Naive thymus-derived CD4-positive, alpha-beta T cell (primary cell): ENCODE results near the gene FBXO22. TPM values are rescaled to one million over a fixed set of nuclear protein-coding genes. Genes with fewer than 3 reads are reported as not detected.
A peak's percentile ranks its signal among the peaks of the same experiment; 100 is the strongest.
"Not testable (repeated sequence)": the region's sequence is repeated elsewhere in the genome, so short reads cannot be mapped to it uniquely, and the experiment has no call there.

ENCODE experiments used
- ATAC-seq: fragments of 150-1000 bp; cut with Tn5 transposase; 2 replicates; pipeline ENCODE4 v1.10.0; 2021; ENCODE audit warnings: mild to moderate bottlenecking, moderate library complexity
- CTCF ChIA-PET: fragments of 350-600 bp; sonication (Branson Sonifier 250); formaldehyde crosslinking; loops from one replicate; lab custom pipeline; 2021; ENCODE audit warnings: antibody characterized with exemption; lab: Charles Lee
- POLR2A ChIA-PET: fragments of 350-600 bp; sonication (Branson Sonifier 250); formaldehyde crosslinking; loops from one replicate; lab custom pipeline; 2021; ENCODE audit warnings: antibody characterized with exemption, inconsistent platforms; lab: Charles Lee
- DNase-seq, 9 donors: peaks; one replicate each; pipeline versions ENCODE4 v3.0.0 to v3.0.0-alpha.2; 2020 to 2022; ENCODE audit warnings: mixed read lengths in 1 of 9
- H3K27ac ChIP-seq: one replicate; pipeline ENCODE4 v1.7.0; 2013; ENCODE audit warnings: mild to moderate bottlenecking, low read depth, low read length, moderate library complexity
- H3K27me3 ChIP-seq, 2 donors: one replicate each; pipeline ENCODE4 v1.7.0; 2013; ENCODE audit warnings: low read length in 2 of 2, mild to moderate bottlenecking in 2 of 2, moderate library complexity in 2 of 2; ENCODE audit not compliant: control insufficient read depth in 2 of 2, insufficient read depth in 2 of 2
- H3K36me3 ChIP-seq, 3 experiments: 1 replicate in 2 of 3; 2 replicates in 1 of 3; pipeline ENCODE4 v1.7.0; 2013; ENCODE audit warnings: low read length in 3 of 3, mild to moderate bottlenecking in 3 of 3, moderate library complexity in 1 of 3; ENCODE audit not compliant: insufficient read depth in 3 of 3, control insufficient read depth in 2 of 3
- H3K4me1 ChIP-seq, 2 donors: one replicate each; pipeline ENCODE4 v1.7.0; 2013; ENCODE audit warnings: low read length in 2 of 2, mild to moderate bottlenecking in 2 of 2, moderate library complexity in 1 of 2; ENCODE audit not compliant: control insufficient read depth in 2 of 2, insufficient read depth in 2 of 2
- H3K4me3 ChIP-seq: 2 replicates; pipeline ENCODE4 v1.7.0; 2013; ENCODE audit warnings: mild to moderate bottlenecking, low read length
- H3K9me3 ChIP-seq, 3 experiments: 1 replicate in 2 of 3; 2 replicates in 1 of 3; pipeline ENCODE4 v1.7.0; 2013; ENCODE audit warnings: low read length in 3 of 3; ENCODE audit not compliant: control insufficient read depth in 2 of 3
- H3K27ac Mint-ChIP-seq, 9 donors: one replicate each; pipeline ENCODE4 v1.8.0; 2020 to 2022; ENCODE audit warnings: mixed read lengths in 9 of 9, mild to moderate bottlenecking in 8 of 9, moderate library complexity in 5 of 9, inconsistent platforms in 2 of 9
- H3K27me3 Mint-ChIP-seq, 5 donors: one replicate each; pipeline ENCODE4 v1.8.0; 2021 to 2022; ENCODE audit warnings: mixed read lengths in 5 of 5, mild to moderate bottlenecking in 1 of 5
- H3K36me3 Mint-ChIP-seq, 5 donors: one replicate each; pipeline ENCODE4 v1.8.0; 2020 to 2022; ENCODE audit warnings: mixed read lengths in 5 of 5, mild to moderate bottlenecking in 3 of 5, inconsistent platforms in 1 of 5
- H3K4me1 Mint-ChIP-seq, 7 donors: one replicate each; pipeline ENCODE4 v1.8.0; 2020 to 2022; ENCODE audit warnings: mixed read lengths in 7 of 7, mild to moderate bottlenecking in 3 of 7, inconsistent platforms in 1 of 7
- H3K4me3 Mint-ChIP-seq, 10 donors: one replicate each; pipeline ENCODE4 v1.8.0; 2020 to 2022; ENCODE audit warnings: mild to moderate bottlenecking in 10 of 10, mixed read lengths in 10 of 10, moderate library complexity in 6 of 10, inconsistent platforms in 2 of 10
- H3K9me3 Mint-ChIP-seq, 11 donors: one replicate each; pipeline ENCODE4 v1.8.0; 2020 to 2022; ENCODE audit warnings: mixed read lengths in 11 of 11, mild to moderate bottlenecking in 4 of 11, inconsistent platforms in 1 of 11, moderate library complexity in 1 of 11
- intact Hi-C, 2 donors: fragments of 100-400 bp; cut with micrococcal nuclease; formaldehyde crosslinking; loops; one replicate each; pipeline ENCODE4 v1.15.1; 2023
- polyA plus RNA-seq, 2 donors: library from polyadenylated mRNA; unstranded; fragments of 300-500 nt; fragmentation: Illumina TruSeq; gene quantifications; one replicate each; pipeline ENCODE4 v1.2.3, GENCODE V29; 2021
- total RNA-seq, 6 experiments: library from RNA in 5 of 6; stranded (reverse) in 5 of 6; gene quantifications; 1 replicate in 5 of 6; 2 replicates in 1 of 6; pipeline ENCODE4 v1.2.3 and lab custom pipeline; 2021 to 2026

FBXO22 gene
- total and polyA plus RNA-seq, 7 experiments from 2014 or later = 9.7 to 34.5 (median 15.3) TPM

- Mint-ChIP-seq H3K27me3 (no peaks in the 10 kb centered on the region), H3K27ac (peak overlapping the region in 7 of 9 donors; percentile 58 to 88 (median 63)), H3K9me3 (peaks cover 0 to 3% (median 0%) of the 10 kb centered on the region in 11 donors), H3K4me3 (peak overlapping the region; percentile 79 to 99 (median 96)), H3K36me3 (peaks cover 11 to 26% (median 19%) of the 10 kb centered on the region in 5 donors), H3K4me1 (peaks cover 24 to 78% (median 59%) of the 10 kb centered on the region in 7 donors)
- no peak overlapping the region for H3K4me3 ChIP-seq
- POLR2A ChIA-PET = interaction anchor here (3.4 kb wide), 1 partner anchor 61 kb away, joined by 22 read pairs; the partner anchor contains the start of gene UBE2Q2
- CTCF ChIA-PET = no interaction called here
- DNase-seq (no peak), ATAC-seq (no peak)
- no peak overlapping the region for H3K27ac ChIP-seq
- H3K27me3 ChIP-seq = no peaks in the 10 kb centered on the region
- intact Hi-C loops = loop anchor here (10.0 kb wide), 3 partner anchors 260 to 1030 kb away; partner anchors contain the start of genes IMP3 (in 1 of the 2), RCN2 (in 1 of the 2), SIN3A (in 1 of the 2) and SNX33 (in 1 of the 2)
- H3K36me3 ChIP-seq = peaks cover 0 to 11% (median 0%) of the 10 kb centered on the region in 3 experiments
- H3K9me3 ChIP-seq = no peaks in the 10 kb centered on the region
- H3K4me1 ChIP-seq = peaks cover 0 to 12% of the 10 kb centered on the region in 2 donors
Observed at GRCh38 chr15:75905231-75905630, 1.6 kb downstream of the FBXO22 start.

- ATAC-seq, CTCF ChIA-PET, H3K9me3 ChIP-seq, H3K4me3 Mint-ChIP-seq, H3K27ac ChIP-seq, H3K27me3 ChIP-seq, H3K4me3 ChIP-seq, DNase-seq, intact Hi-C loops, H3K27me3 Mint-ChIP-seq, POLR2A ChIA-PET, H3K4me1 ChIP-seq: not testable (repeated sequence)
- H3K27ac Mint-ChIP-seq = peak overlapping the region in 1 of 9 donors; percentile 60
- peaks cover 0 to 20% (median 0%) of the 10 kb centered on the region in 3 experiments for H3K36me3 ChIP-seq
- H3K4me1 Mint-ChIP-seq = peaks cover 16 to 58% (median 53%) of the 10 kb centered on the region in 7 donors
- peaks cover 0 to 17% (median 2%) of the 10 kb centered on the region in 11 donors for H3K9me3 Mint-ChIP-seq
- peaks cover 38 to 58% (median 54%) of the 10 kb centered on the region in 5 donors for H3K36me3 Mint-ChIP-seq
Observed at GRCh38 chr15:75910355-75910754, 6.7 kb downstream of the FBXO22 start.

- peaks cover 18 to 52% (median 31%) of the 10 kb centered on the region in 5 donors for H3K36me3 Mint-ChIP-seq
- CTCF ChIA-PET = no interaction called here
- peaks cover 3 to 21% (median 11%) of the 10 kb centered on the region in 7 donors for H3K4me1 Mint-ChIP-seq
Observed at GRCh38 chr15:75916978-75917377, 13.3 kb downstream of the FBXO22 start.

GRCh38 chr15:75918135-75918534 is 14.5 kb downstream of the FBXO22 start:
- Histone ChIP-seq H3K4me3 (no peak overlapping the region), H3K27me3 (no peaks in the 10 kb centered on the region), H3K27ac (no peak overlapping the region), H3K9me3 (no peaks in the 10 kb centered on the region), H3K4me1 (no peaks in the 10 kb centered on the region), H3K36me3 (peaks cover 0 to 41% (median 7%) of the 10 kb centered on the region in 3 experiments)
- Mint-ChIP-seq H3K27ac (peak overlapping the region in 1 of 9 donors; percentile 71), H3K4me1 (peaks cover 3 to 20% (median 9%) of the 10 kb centered on the region in 7 donors), H3K4me3 (no peak overlapping the region), H3K36me3 (peaks cover 7 to 49% (median 23%) of the 10 kb centered on the region in 5 donors), H3K9me3 (no peaks in the 10 kb centered on the region), H3K27me3 (no peaks in the 10 kb centered on the region)
- intact Hi-C loops = no loop called here
- ATAC-seq = no peak
- ChIA-PET CTCF (interaction anchor here (0.6 to 0.9 kb wide), 2 partner anchors 180 to 1451 kb away, joined by 3 to 9 read pairs; no protein-coding TSS in a partner anchor), POLR2A (no interaction called here)
- no peak for DNase-seq

More at GRCh38 chr15:75916978-75917377, 13.3 kb downstream of the FBXO22 start:
- H3K27ac Mint-ChIP-seq = no peak overlapping the region
- Histone ChIP-seq H3K36me3 (peaks cover 0 to 36% (median 7%) of the 10 kb centered on the region in 3 experiments), H3K4me3 (no peak overlapping the region), H3K4me1 (no peaks in the 10 kb centered on the region), H3K27ac (no peak overlapping the region), H3K27me3 (no peaks in the 10 kb centered on the region), H3K9me3 (no peaks in the 10 kb centered on the region)
- intact Hi-C loops = no loop called here
- no peaks in the 10 kb centered on the region for H3K27me3 Mint-ChIP-seq
- DNase-seq (no peak), ATAC-seq (no peak)
- no peak overlapping the region for H3K4me3 Mint-ChIP-seq
- peaks cover 0 to 3% (median 0%) of the 10 kb centered on the region in 11 donors for H3K9me3 Mint-ChIP-seq
- POLR2A ChIA-PET = interaction anchor here (0.8 kb wide), 1 partner anchor 63 kb away, joined by 4 read pairs; no protein-coding TSS in a partner anchor

- intact Hi-C loops = loop anchor here (2.0 to 10.0 kb wide), 4 partner anchors 108 to 191 kb away; no protein-coding TSS in a partner anchor
- ChIA-PET CTCF (interaction anchor here (0.6 kb wide), 1 partner anchor 1773 kb away, joined by 3 read pairs; no protein-coding TSS in a partner anchor), POLR2A (interaction anchor here (1.3 kb wide), 1 partner anchor 16 kb away, joined by 3 read pairs; no protein-coding TSS in a partner anchor)
- Histone ChIP-seq H3K27ac (no peak overlapping the region), H3K9me3 (no peaks in the 10 kb centered on the region), H3K36me3 (peaks cover 0 to 29% (median 7%) of the 10 kb centered on the region in 3 experiments), H3K4me3 (no peak overlapping the region), H3K4me1 (no peaks in the 10 kb centered on the region), H3K27me3 (no peaks in the 10 kb centered on the region)
- no peak for DNase-seq
- no peaks in the 10 kb centered on the region for H3K9me3 Mint-ChIP-seq
- H3K4me1 Mint-ChIP-seq = peaks cover 12 to 26% (median 21%) of the 10 kb centered on the region in 7 donors
- H3K4me3 Mint-ChIP-seq = no peak overlapping the region
- H3K36me3 Mint-ChIP-seq = peaks cover 0 to 45% (median 19%) of the 10 kb centered on the region in 5 donors
- H3K27me3 Mint-ChIP-seq = no peaks in the 10 kb centered on the region
- no peak for ATAC-seq
- H3K27ac Mint-ChIP-seq = no peak overlapping the region
Observed at GRCh38 chr15:75920079-75920478, 16.4 kb downstream of the FBXO22 start.

GRCh38 chr15:75921732-75922703 is 18.3 kb downstream of the FBXO22 start:
- Histone ChIP-seq H3K4me3 (no peak overlapping the region), H3K27me3 (no peaks in the 10 kb centered on the region), H3K4me1 (no peaks in the 10 kb centered on the region), H3K36me3 (peaks cover 0 to 38% (median 7%) of the 10 kb centered on the region in 3 experiments), H3K27ac (no peak overlapping the region), H3K9me3 (no peaks in the 10 kb centered on the region)
- ATAC-seq (peak; percentile 36), DNase-seq (peak in 6 of 9 donors; percentile 7 to 49 (median 24))
- H3K4me1 Mint-ChIP-seq = peaks cover 21 to 38% (median 27%) of the 10 kb centered on the region in 7 donors
- peaks cover 9 to 58% (median 22%) of the 10 kb centered on the region in 5 donors for H3K36me3 Mint-ChIP-seq
- H3K9me3 Mint-ChIP-seq = no peaks in the 10 kb centered on the region
- intact Hi-C loops = loop anchor here (2.0 to 10.0 kb wide), 4 partner anchors 110 to 193 kb away; no protein-coding TSS in a partner anchor
- H3K4me3 Mint-ChIP-seq = no peak overlapping the region
- no peaks in the 10 kb centered on the region for H3K27me3 Mint-ChIP-seq
- POLR2A ChIA-PET = no interaction called here
- peak overlapping the region in 4 of 9 donors; percentile 7 to 23 (median 12) for H3K27ac Mint-ChIP-seq
- CTCF ChIA-PET = interaction anchor here (0.5 to 1.3 kb wide), 11 partner anchors 17 to 193 kb away, joined by 3 to 8 read pairs (median 5); no protein-coding TSS in a partner anchor
